Activated CD8-positive, alpha-beta memory T cell treated with anti-CD3 and anti-CD28 coated beads, Interleukin-2, amount 50 U/mL, for 1 hour (primary cell): Measurements from ENCODE around the gene FGF21.
"Not testable (repeated sequence)": the region's sequence is repeated elsewhere in the genome, so short reads cannot be mapped to it uniquely, and the experiment has no call there.

ENCODE experiments used
- DNase-seq: peaks from one replicate; pipeline ENCODE4 v3.0.0-alpha.2; 2020; ENCODE audit errors: extremely low read depth

The FGF21 gene

DNA sequence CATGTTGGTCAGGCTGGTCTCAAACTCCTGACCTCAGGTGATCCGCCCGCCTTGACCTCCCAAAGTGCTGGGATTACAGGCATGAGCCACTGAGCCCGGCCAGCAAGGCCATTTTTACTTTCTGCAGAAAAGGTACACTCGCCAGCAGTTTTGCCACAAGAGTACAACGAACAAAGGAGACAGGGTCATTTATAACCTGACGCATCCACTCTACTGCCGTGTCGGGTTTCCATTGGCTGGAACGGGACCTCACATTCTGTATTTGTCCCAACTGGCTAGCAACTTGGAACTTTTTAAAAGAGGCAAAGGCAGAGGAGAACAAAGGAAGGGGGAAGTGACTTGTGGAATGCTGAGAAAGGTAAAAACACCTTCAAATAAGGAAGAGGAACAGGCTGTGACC lies 32.0 kb downstream of the FGF21 start:
- not testable (repeated sequence) for DNase-seq

DNA sequence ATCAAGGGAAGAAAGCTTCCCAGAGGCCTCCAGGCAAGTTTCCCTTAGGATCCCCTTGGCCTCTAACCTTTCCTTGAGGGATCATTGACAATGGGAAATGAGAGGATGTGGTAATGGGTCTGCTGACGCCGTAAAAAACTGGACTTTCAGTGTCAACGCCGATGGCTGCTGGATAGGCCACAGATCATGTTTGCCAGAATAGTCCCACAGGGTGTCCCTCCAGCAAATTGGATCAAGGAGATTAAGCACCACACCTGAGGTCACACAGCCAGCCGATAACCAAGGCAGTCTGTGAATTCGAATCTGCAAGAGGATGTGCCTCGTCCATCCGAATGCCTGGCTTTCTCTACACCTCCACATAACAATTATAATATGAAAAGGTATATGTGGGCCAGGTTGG lies 37.9 kb downstream of the FGF21 start:
- no peak for DNase-seq

DNA sequence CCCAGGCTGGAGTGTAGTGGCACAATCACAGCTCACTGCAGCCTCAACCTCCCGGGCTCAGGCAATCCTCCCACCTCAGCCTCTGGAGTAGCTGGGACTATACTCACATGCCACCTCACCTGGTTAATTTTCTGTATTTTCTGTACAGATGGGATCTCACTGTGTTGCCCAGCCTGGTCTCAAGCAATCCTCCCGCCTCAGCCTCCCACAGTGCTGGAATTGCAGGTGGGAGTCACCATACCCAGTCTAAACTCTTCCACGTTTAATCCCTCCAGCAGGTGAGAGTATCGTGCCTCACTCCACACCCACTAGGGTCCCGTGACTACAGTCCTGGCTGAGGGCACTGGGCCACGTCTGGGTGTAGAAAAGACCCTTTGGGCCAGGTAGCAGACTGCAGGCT lies 39.0 kb downstream of the FGF21 start:
- no peak for DNase-seq

DNA sequence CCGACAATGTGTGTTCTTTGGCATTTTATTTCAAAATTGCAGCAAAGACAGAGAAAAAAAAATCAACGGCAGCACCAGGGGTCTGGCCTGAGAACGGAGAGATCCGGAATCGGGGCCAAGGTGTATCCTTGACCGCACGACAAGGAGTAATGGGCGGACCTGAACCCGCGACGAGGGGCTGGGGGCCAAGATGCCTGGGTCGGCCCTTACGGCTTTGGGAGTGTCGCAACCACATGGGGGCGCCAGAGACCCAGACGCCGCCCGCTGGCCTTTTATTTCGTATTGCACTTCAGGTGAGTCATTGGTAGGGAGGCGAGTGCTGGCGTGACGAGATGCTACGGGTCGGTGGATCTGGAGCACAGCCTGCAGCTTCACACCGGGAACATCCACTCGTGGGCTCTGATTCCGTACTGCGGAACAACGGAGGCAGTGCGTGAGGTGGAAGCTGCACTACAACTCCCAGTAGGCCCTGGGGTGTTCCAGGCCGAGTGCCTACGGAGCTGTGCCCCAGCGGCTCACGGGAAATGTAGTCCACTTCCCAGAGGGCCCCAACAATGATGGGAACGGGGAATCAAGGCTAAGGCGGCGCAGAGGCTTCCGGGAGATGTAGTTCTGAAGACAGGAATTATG lies 39.8 kb downstream of the FGF21 start:
- peak; percentile 57 for DNase-seq

DNA sequence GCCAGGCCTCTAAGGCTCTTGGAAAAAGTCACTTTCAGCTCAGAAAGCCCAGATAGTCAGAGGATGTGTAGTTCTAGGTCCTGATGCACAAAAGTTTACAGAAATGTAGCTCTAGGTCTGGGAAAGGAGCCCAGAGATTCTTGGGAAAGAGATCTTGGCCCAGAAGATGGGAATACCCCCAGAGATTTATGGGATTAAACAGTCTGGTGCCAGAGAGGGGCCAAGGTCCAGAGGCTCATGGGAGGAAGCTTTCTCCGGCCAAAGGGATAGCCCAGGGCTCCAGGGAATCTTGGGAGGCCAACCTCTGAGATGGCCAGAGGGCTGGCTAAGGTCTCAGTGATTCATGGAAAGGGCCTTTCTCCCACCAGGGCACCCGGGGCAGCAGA lies 40.4 kb downstream of the FGF21 start:
- DNase-seq: no peak

DNA sequence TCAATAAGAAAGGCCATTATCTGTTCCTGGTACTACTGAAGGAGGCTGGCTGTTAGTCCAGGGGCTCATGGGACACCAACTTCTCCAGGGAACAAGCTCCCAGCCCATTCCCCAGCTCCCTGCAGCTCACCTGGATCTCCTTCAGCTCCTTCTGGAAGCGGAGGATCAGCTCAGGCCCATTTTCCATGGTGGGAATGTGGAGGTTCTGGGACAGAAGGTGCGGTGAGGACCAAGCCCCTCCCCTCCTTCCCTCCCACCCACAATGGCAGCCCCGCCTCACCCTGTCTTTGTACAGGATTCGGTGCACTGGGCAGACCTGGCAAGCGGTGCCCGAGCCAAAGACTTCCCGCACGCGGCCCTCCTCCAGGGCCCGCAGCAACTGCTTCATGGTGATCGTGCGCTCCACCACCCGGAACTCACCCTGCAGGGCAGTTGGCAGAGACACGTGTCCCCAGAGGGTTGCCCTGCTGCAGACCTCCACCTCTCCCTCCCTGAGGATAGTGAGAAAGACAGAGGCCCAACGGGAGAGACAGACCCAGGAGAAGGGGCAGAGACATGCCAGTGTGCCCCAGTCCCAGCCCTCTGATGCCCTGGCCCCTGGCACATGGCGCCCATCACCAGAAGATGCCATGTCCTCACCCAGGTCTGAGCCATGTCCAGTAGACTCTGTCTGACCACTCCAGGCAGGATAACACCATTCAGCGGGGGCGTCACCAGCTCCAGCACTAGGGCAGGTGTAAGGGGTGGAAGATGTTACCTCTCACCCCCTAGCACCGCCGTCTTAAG lies 41.2 kb downstream of the FGF21 start:
- no peak for DNase-seq

DNA sequence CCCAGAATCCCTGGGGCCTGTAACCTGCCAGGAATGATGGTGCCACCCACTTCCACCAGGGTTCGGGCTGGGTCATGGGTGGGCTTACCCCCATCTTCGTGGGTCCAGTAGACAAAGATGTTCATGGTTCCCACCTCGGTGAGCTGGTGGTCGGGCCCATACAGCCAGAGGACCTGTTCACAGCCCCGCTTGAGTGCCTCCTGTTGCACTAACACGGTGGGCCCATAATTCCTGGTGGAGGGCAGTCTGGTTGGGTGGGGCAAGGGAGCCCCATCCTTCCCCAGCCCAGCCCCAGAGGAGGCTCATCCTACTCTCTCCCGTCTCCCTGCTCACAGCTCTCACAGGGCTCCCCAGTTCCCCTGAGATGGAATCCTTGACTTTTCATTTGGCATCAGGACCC lies 41.8 kb downstream of the FGF21 start:
- no peak for DNase-seq

DNA sequence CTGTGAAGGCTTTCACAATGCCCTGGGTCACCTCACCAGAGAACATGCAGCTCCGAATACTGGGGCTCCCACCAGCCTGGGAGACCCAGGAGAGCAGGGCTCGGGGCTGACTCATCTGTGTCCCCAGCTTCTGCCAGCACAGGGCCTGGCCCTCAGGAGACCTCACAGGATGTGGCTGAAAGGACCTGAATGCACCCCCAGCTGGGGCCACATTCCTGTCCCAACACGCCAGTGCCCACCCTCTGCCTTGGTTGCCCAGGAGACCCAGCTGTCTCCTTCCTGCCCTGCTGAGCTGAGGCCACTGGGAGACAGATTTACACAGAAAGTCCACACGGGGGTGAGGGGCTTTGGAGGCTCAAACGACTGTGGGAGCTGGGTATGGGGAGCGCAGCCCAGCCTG lies 43.6 kb downstream of the FGF21 start:
- no peak for DNase-seq

DNA sequence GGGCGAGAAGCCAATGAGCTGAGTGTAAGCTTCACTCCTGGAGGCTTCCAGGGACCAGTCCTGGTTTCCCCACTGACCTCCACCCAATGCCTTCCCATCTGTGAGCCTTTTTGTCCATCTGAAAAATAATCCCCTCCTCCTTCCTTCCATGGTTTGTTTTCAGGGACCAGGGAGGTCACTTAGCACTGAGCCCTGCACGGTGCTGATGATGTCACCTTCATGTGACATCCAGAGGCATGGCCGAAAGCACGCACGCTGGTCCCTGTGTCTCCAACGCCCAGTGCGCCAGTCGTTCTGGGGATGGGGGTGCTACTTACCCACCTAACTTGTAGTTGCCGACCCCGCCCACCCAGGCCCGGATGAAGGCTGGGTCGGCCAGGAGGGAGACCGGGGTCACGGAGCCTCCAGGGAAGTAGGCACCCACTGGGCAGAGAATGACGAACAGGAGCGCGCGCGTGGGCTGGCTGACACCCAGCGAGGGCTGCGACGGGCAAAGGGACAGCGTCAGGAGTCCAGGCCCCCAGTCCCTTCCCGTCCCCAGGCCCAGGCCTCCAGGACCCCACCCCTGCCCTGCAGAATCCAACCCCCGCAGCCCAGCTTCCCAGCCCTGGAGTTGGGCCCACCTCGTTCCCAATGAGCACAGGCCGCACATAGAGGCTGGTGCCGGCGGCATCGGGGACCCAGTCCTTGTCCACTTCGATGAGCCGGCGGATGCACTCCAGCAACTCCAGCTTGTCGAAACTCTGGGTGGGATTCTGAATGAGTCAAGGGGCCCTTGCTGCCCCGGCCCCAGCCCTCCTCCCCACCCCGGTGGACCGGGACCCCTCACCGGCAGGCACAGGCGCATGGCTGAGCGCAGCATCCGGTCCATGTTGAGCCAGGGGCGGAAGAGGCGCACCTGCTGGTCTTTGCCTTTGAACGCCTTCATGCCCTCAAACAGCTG lies 44.3 kb downstream of the FGF21 start:
- DNase-seq: no peak

DNA sequence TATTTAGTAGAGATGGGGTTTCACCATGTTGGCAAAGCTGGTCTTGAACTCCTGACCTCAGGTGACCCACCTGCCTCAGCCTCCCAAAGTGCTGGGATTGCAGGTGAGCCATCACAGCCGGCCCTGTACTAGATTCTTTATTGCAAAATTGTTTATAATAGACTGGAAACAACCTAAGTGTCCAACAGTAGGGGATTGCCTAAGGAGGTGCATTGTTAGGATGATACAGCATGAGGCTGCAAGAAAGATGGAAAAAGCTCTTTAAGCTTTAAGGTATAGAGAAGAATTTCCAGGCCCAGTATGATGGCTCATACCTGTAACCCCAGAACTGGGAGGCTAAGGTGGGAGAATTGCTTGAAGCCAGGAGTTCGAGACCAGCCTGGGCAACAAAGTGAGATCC lies 47.3 kb downstream of the FGF21 start:
- no peak for DNase-seq

DNA sequence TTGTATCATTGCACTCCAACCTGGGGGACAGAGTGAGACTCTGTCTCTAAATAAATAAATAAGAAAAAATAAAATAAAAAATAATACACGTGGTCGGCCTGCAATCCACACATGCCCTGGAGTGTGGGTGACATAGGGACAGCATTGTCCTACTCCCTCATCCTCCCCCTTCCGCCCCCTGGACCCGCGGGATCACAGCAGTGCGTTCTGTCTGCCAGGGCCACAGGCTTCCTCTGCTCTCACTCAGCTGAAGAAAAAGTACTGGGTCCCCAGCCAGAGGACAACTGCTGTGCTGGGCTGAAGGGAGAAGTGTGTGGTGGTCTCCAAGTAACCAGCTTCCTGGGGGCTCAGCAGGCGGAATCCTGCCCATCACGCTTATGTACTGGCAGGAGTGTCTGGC lies 49.2 kb downstream of the FGF21 start:
- DNase-seq: no peak

DNA sequence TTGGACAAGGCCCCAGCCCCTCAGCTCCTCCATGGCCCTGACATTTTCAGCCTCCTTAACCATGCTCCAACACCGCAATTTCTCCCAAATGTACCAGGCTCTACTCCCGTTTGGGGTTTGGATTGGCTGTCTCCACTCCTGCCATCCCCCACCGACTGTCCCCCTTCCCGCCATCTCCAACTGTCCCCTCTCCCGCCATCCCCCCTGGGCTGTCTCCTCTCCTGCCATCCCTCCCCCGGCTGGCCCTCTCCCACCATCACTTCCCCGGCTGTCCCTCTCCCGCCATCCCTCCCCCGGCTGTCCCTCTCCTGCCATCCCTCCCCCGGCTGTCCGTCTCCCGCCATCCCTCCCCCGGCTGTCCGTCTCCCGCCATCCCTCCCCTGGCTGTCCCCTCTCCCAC lies 50.1 kb downstream of the FGF21 start:
- DNase-seq: no peak

DNA sequence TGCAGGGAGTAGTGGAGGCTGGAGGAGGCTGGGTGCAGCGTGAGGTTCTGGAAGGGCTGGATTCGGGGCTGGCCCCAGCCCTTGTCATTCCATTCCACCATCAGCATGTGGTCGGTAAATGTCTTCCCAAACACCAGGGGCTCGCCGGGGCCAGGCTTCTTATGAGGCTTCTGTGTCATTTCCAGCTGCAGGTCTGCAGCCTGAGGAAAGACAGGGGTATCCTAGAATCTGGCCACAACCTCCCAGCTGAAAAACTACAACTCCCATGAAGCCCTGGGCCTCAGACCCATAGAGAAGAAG lies 51.1 kb downstream of the FGF21 start:
- no peak for DNase-seq

DNA sequence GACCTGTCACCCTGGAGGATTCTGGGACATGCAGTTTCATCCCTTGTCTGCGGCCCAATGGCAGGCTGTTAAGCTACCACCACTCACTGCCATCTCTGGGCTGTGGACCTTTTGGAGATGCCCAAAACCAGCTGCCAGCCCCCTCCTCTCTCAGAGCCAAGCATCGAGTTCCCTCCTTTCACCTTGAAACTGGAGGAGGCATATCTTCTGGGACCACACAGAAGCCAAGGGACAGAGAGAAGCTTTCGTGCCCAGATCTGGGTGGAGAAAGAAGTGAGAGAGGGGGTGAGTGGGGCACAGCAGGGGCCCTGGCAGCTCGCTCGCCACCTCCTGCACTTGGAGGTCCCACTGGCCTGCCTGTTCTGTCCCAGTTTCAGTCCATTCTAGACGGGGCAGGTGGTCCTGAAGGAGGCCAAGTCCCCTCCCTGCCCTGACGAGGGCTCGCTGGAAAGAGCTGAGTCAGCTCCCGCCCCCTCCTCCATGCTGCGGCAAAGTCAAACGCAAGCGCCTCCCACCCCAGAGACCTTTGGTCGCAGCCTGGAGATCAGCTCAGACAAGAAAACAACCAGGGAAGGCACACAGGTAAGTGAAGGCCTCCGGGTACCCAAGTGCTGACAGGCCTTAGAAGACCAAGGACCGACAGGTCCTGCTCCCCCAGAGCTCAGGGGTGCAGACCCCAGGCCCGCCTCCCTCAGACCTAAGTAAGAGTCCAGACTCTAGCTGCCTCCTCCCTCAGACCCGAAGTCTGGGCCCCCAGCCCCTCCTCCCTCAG lies 51.7 kb downstream of the FGF21 start:
- no peak for DNase-seq

DNA sequence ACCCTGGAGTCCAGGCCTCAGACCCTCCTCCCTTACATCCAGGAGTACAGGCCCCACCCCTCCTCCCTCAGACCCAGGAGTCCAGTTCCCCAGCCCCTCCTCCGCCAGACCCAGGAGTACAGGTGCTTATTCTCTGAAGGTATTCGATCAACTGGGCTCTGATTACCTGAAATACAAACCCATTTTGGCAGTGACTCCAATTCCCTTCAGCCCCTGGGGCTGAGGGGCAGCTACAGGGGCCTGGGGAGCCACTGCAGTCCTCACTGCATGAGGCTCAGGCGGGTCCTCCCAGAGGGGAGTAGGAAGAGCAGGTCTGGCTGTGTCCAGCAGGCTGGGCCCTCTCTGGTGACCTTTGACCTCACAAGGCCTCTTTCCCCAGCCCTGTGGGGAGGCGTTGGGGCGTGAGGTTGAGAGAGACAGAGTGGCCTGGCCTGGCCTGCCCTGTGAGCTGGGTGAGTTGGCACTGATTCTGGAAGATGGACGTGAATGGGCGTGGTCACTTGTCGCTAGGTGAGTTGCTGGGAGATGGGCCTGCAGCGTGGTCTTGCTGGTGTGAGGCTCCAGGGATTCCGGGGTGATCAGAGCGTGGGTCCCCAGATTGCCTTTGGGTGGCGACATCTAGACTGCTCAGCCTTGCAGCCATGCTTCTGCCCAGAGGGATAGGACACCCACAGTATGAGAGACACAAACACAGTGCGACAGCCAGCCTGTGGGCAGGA lies 52.4 kb downstream of the FGF21 start:
- no peak for DNase-seq
